ENCODE measurements around the gene KLK4. TPM values are rescaled to one million over a fixed set of nuclear protein-coding genes. Genes with fewer than 3 reads are reported as not detected.

KLK4 gene
- total RNA-seq, 1 experiment from 2014 or later: not detected

GRCh38 chr19:50952910-50953309 lies 41.7 kb upstream of the KLK4 start, which contains the start of gene KLK5:
Gene KLK5 (minus strand): TSS chr19:50953038. CDS start chr19:50952657, 381 bp downstream.
- CTCF ChIA-PET: no interaction called here

DNA sequence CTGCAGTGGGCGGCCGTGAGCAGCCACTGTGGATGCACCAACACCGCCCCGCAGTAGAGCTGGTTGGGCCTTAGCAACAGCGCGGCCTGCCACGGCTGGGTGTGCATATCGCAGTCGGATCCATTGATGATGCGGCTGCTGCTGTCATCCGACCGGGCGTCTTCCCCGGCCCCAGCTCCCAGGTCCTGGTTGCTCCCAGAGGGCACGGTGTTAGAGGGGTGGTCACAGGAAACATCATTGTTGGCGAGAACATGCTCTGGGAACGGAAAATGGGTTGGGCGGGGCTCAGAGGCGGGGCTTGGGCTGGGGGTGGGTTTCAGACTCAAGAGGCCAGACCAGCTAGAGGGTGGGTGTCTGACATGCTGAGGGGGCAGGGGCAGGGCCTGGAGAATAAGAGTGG lies 38.7 kb upstream of the KLK4 start:
- intact Hi-C loops (cut with micrococcal nuclease): no loop called here
- ChIA-PET POLR2A (no interaction called here), CTCF (no interaction called here)
- TF ChIP-seq, protein P1, sequence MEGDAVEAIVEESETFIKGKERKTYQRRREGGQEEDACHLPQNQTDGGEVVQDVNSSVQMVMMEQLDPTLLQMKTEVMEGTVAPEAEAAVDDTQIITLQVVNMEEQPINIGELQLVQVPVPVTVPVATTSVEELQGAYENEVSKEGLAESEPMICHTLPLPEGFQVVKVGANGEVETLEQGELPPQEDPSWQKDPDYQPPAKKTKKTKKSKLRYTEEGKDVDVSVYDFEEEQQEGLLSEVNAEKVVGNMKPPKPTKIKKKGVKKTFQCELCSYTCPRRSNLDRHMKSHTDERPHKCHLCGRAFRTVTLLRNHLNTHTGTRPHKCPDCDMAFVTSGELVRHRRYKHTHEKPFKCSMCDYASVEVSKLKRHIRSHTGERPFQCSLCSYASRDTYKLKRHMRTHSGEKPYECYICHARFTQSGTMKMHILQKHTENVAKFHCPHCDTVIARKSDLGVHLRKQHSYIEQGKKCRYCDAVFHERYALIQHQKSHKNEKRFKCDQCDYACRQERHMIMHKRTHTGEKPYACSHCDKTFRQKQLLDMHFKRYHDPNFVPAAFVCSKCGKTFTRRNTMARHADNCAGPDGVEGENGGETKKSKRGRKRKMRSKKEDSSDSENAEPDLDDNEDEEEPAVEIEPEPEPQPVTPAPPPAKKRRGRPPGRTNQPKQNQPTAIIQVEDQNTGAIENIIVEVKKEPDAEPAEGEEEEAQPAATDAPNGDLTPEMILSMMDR (IDR thresholded peaks at IDR 0.05; ENCODE audit: unreplicated experiment): no peak
- no TSS peak for BruUV-seq (replicated peaks)
- H3K36me3 Mint-ChIP-seq (ENCODE audit: insufficient read depth, unreplicated experiment): peaks cover 6% of the 10 kb centered on the region
- no peaks in the 10 kb centered on the region for H3K27me3 Mint-ChIP-seq (ENCODE audit: insufficient read depth, unreplicated experiment)
- DNase-seq (ENCODE audit: unreplicated experiment): no peak
- H3K4me1 Mint-ChIP-seq (ENCODE audit: insufficient read depth, unreplicated experiment): peaks cover 6% of the 10 kb centered on the region
- H3K4me3 Mint-ChIP-seq (ENCODE audit: unreplicated experiment): no peak overlapping the region
- H3K27ac Mint-ChIP-seq (ENCODE audit: low read depth, unreplicated experiment): no peak overlapping the region
- peaks cover 11% of the 10 kb centered on the region for H3K9me3 Mint-ChIP-seq (ENCODE audit: unreplicated experiment)

More at GRCh38 chr19:50952910-50953309, 41.7 kb upstream of the KLK4 start, which contains the start of gene KLK5:
- TF ChIP-seq, protein P1 (IDR thresholded peaks at IDR 0.05; ENCODE audit: unreplicated experiment): no peak
- no peak within 1 kb of the TSS for H3K4me3 Mint-ChIP-seq (ENCODE audit: unreplicated experiment)
- H3K27ac Mint-ChIP-seq (ENCODE audit: low read depth, unreplicated experiment): no peak within 1 kb of the TSS
- H3K4me1 Mint-ChIP-seq (ENCODE audit: insufficient read depth, unreplicated experiment): peaks cover 6% of the 10 kb centered on the region
- BruUV-seq (replicated peaks): no TSS peak
- DNase-seq (ENCODE audit: unreplicated experiment): no peak
- intact Hi-C loops (cut with micrococcal nuclease): no loop called here
- H3K9me3 Mint-ChIP-seq (ENCODE audit: unreplicated experiment): peaks cover 8% of the 10 kb centered on the region
- peaks cover 6% of the 10 kb centered on the region for H3K36me3 Mint-ChIP-seq (ENCODE audit: insufficient read depth, unreplicated experiment)
- no peaks in the 10 kb centered on the region for H3K27me3 Mint-ChIP-seq (ENCODE audit: insufficient read depth, unreplicated experiment)
- POLR2A ChIA-PET: no interaction called here

DNA sequence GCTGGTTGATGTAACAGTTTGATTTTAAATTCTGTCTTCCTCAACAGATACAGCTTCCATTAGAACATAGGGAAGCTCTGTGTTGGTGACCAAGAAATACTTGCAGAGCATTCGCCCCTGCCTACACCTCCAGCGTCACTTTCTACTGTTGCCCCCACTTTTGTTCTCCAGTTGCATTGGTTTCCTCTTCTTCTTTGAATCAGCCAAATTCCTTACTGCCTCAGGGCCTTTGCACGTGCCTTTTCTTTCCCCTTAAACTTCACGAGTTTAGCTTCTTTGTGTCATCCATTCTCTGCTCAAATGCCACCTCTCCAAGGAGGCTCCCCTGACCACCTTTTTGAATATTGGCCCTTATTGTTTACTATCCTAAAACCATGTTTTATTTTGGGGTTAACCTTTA lies 35.9 kb upstream of the KLK4 start:
- TF ChIP-seq, protein P1 (IDR thresholded peaks at IDR 0.05; ENCODE audit: unreplicated experiment): no peak
- Mint-ChIP-seq H3K27ac (ENCODE audit: low read depth, unreplicated experiment) (no peak overlapping the region), H3K4me3 (ENCODE audit: unreplicated experiment) (no peak overlapping the region), H3K4me1 (ENCODE audit: insufficient read depth, unreplicated experiment) (no peaks in the 10 kb centered on the region), H3K9me3 (ENCODE audit: unreplicated experiment) (peaks cover 26% of the 10 kb centered on the region), H3K36me3 (ENCODE audit: insufficient read depth, unreplicated experiment) (peaks cover 6% of the 10 kb centered on the region), H3K27me3 (ENCODE audit: insufficient read depth, unreplicated experiment) (no peaks in the 10 kb centered on the region)
- BruUV-seq (replicated peaks): no TSS peak
- ChIA-PET POLR2A (no interaction called here), CTCF (interaction anchor here (0.6 kb wide), 1 partner anchor 73 kb away, joined by 6 read pairs; no protein-coding TSS in a partner anchor)
- no peak for DNase-seq (ENCODE audit: unreplicated experiment)
- intact Hi-C loops (cut with micrococcal nuclease): no loop called here

DNA sequence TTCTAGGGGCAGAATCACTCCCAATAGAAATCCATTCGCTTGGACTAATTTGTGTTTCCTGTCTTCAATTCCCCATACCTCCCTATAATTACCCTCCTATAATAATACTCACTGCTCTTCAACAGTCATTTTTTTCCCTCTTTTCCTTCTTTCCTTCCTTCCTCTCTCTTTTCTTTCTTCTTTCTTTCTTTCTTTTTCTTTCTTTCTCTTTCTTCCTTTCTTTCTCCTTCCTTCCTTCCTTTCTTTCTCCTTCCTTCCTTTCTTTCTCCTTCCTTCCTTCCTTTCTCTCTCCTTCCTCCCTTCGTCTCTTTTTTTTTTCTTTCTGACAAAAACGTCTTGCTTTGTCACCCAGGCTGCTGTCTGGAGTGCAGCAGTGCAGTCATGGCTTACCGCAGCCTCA lies 33.6 kb upstream of the KLK4 start:
- ChIA-PET CTCF (interaction anchor here (0.7 to 0.9 kb wide), 2 partner anchors 559 to 698 kb away, joined by 3 to 4 read pairs; no protein-coding TSS in a partner anchor), POLR2A (no interaction called here)
- Mint-ChIP-seq H3K4me1 (ENCODE audit: insufficient read depth, unreplicated experiment) (no peaks in the 10 kb centered on the region), H3K27me3 (ENCODE audit: insufficient read depth, unreplicated experiment) (no peaks in the 10 kb centered on the region), H3K36me3 (ENCODE audit: insufficient read depth, unreplicated experiment) (peaks cover 6% of the 10 kb centered on the region), H3K4me3 (ENCODE audit: unreplicated experiment) (no peak overlapping the region), H3K9me3 (ENCODE audit: unreplicated experiment) (peaks cover 31% of the 10 kb centered on the region), H3K27ac (ENCODE audit: low read depth, unreplicated experiment) (no peak overlapping the region)
- TF ChIP-seq, protein P1 (IDR thresholded peaks at IDR 0.05; ENCODE audit: unreplicated experiment): no peak
- no TSS peak for BruUV-seq (replicated peaks)
- no peak for DNase-seq (ENCODE audit: unreplicated experiment)
- intact Hi-C loops (cut with micrococcal nuclease): no loop called here

Data from MCF 10A (cell line).